GM12865 (cell line): ENCODE results near the gene SLC44A5.

ENCODE experiments used
- DNase-seq: peaks from one replicate; pipeline ENCODE4 v3.0.0; 2010; ENCODE audit warnings: low read depth
- H3K4me3 ChIP-seq: 2 replicates; pipeline ENCODE4 v1.5.1; 2011; ENCODE audit warnings: mild to moderate bottlenecking, low read depth, low read length, control low read depth
- TF ChIP-seq, protein P1 (sequence below): IDR thresholded peaks from 2 replicates; pipeline ENCODE4 v1.5.1; 2011; ENCODE audit warnings: low read length, control low read depth, low read depth, inconsistent platforms; ENCODE audit not compliant: insufficient read depth; ENCODE audit errors: missing control alignments

The SLC44A5 gene

DNA sequence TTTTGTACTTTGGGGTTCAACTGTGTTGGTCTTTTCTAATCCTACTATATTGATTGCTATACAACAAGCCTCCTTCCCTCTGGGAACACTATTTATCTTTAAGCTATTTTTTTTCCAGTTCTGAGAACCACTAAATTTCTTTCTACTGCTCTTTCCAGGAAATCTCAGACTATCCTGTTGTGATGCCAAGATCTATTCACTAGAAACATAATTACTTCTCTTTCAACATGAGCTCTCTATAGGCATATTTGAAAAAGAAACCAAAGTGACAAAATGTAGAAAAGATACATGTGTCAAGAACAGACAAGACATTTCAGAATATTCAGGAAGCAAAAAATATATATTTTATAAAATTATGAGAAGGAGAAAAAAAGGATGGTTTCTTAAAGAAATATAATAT lies 82.9 kb downstream of the SLC44A5 start:
- H3K4me3 ChIP-seq: no peak overlapping the region
- DNase-seq: no peak
- TF ChIP-seq, protein P1, sequence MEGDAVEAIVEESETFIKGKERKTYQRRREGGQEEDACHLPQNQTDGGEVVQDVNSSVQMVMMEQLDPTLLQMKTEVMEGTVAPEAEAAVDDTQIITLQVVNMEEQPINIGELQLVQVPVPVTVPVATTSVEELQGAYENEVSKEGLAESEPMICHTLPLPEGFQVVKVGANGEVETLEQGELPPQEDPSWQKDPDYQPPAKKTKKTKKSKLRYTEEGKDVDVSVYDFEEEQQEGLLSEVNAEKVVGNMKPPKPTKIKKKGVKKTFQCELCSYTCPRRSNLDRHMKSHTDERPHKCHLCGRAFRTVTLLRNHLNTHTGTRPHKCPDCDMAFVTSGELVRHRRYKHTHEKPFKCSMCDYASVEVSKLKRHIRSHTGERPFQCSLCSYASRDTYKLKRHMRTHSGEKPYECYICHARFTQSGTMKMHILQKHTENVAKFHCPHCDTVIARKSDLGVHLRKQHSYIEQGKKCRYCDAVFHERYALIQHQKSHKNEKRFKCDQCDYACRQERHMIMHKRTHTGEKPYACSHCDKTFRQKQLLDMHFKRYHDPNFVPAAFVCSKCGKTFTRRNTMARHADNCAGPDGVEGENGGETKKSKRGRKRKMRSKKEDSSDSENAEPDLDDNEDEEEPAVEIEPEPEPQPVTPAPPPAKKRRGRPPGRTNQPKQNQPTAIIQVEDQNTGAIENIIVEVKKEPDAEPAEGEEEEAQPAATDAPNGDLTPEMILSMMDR: no peak

DNA sequence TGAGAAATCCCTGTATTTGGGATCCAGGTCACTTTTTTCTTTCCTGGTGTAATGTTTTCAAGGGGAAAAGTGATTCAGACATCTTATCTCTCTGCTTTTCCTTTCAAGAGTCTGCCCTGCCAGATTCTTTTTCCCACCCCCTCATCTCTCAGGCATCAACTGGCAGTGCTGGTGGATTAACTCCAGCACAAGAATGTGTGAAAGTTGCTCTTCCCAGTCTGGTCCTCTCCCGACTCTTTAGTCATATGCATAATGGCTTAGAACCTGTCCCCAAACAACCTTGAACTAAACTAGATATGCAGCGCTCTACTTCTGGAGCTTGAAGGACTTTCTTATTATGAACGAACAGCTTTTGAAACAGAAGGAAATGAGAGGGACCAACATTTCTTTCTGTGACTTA lies 88.5 kb downstream of the SLC44A5 start:
- H3K4me3 ChIP-seq: no peak overlapping the region
- TF ChIP-seq, protein P1: no peak
- no peak for DNase-seq

DNA sequence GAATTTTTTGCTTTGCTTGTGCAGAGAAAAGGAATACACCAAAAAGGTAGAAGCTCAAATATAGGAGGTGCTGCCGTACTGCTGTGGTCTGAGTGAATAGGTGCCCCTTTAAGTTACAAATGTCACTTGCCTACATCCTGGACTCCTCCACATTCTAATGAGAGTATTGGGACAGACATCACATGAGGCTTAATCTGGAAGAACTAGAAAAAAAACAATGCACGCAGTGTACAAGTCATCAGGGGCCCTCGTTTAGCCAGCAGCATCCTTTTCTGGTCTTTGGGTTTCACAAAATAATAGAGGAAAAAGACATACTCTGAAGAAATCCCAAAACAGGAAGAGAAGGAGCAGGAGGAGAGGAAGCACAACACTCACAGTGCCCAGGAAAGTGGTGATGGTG lies 89.3 kb downstream of the SLC44A5 start:
- no peak for DNase-seq
- H3K4me3 ChIP-seq: no peak overlapping the region
- TF ChIP-seq, protein P1: no peak

DNA sequence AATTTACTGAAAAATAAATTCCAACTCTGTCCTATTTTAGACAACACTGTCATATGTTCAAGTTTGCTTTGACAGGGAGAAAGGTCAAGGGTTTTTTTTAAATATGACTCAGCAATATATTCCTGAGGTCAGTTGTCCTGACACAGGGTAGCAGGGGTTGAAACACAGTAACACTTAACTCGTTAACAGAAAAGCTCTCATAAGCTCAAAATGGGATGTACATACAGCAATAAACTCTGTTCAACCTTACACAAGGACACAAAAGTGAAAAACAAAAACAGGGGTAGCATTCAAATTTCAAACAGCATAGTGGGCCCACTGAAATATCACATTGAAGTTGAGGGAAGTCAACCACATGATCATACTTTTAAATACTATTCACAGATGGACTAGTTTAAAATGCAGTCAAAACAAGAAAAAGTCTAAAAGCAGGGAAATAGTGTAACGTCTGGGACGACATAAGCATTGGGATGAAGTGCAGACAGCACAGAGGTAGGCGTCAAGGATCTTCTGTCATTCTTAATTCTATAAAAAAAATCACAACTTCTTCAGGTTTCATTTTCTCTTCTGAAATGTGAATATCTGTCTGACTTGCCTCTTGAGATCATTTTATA lies 89.9 kb downstream of the SLC44A5 start:
- no peak for DNase-seq
- TF ChIP-seq, protein P1: no peak
- H3K4me3 ChIP-seq: no peak overlapping the region

DNA sequence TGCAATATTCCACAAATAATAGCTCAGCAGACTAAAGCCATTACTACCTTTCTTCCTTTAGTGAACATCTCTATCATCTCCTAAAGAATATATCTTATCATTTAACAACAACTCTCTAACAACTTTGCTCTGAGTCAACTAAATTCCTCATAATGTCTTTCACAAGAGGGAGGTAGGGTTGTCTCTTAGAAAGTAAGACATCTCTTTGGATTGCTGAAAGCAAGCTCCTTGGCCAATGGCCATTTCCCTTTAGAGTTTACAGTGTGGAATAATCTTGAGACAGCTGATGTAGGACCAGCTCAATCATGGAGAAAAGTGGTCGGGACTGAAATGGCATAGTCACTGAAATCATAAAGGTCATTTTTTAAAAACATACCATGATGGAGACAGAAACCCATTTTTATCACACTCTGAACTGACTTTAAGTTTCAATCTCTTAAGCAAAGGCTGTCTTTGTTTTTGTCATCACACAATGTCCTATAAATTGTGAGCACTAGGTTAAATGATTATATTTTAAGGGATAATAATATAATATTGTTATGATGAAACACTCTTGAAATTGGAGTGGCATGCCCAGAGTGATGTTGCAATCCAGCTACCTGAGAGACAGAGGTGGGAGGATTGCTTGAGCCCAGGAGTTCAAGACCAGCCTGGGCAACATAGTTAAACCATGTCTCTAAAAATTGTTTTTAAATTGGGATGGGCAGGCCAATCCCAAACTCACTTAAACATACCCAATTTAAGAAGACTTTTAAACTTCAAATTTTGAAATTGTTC lies 91.1 kb downstream of the SLC44A5 start:
- DNase-seq: no peak
- H3K4me3 ChIP-seq: no peak overlapping the region
- TF ChIP-seq, protein P1: no peak

DNA sequence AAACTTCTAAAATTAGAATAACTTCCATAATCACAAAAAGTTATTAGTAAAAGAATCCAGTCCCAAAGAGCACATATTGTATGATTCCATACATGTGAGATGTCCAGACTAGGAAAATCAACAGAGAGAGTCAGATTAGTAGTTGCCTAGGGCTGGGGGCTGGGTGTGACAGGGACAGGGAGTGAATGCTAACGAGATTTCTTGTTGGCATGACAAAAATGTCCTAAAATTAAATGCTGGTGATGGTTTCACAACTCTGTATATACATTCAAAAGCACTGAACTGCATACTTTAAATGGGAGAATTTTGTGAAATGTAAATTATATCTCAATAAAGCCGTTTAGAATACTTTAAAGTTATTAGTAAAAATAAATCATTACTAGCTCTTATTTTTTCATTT lies 92.2 kb downstream of the SLC44A5 start:
- no peak for DNase-seq
- H3K4me3 ChIP-seq: no peak overlapping the region
- TF ChIP-seq, protein P1: no peak
